ENCODE results near the gene SEMA4B. TPM values are rescaled to one million over a fixed set of nuclear protein-coding genes. Genes with fewer than 3 reads are reported as not detected.

The SEMA4B gene
- total and polyA plus RNA-seq, 2 experiments from 2014 or later = 16.7 to 48.2 TPM

DNA sequence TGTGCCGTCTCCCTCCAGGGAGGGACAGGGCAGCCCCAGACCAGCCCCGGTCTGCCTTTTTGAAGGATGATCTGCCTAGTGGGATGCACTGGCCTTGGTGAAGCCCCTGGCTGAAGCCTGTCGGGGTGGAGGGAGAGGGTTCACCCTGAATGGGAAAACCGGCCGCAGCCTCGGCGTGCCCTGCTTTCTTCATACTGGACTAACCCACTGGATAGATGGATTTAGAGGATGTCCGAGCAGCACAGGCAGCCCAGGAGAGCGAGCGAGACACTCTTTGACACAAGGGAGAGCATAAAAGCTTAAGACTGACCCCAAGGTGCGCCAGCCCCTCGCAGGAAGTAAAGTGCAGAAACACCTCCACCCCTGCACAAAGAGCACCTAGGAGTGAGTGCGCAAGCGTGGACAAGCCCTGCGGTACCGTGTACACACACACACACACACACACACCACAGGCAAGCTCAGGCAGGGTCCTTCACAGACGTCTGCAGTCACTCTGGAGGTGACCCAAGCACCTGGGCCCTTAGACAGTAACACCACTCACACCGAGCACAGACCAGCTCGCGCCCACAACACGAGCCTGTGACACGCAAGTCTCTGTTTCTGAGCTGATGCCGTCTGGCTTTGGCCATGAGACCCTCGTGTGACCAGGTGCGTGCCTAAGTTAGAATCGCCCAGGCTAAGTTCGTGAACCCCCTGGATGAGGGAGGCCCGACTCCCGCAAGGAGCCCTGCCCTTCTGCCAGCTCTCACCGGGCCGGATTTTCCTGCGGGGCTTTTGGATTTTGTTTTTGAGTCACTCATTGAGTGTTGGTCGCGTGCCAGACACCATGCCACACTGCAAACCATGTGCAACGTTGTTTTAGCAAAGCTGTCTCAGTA, 11.3 kb downstream of the SEMA4B start (continued):
- TF ChIP-seq STAT1 (IDR thresholded peaks at IDR 0.05; ENCODE audit: unreplicated experiment) = no peak
- TF ChIP-seq, protein P1, sequence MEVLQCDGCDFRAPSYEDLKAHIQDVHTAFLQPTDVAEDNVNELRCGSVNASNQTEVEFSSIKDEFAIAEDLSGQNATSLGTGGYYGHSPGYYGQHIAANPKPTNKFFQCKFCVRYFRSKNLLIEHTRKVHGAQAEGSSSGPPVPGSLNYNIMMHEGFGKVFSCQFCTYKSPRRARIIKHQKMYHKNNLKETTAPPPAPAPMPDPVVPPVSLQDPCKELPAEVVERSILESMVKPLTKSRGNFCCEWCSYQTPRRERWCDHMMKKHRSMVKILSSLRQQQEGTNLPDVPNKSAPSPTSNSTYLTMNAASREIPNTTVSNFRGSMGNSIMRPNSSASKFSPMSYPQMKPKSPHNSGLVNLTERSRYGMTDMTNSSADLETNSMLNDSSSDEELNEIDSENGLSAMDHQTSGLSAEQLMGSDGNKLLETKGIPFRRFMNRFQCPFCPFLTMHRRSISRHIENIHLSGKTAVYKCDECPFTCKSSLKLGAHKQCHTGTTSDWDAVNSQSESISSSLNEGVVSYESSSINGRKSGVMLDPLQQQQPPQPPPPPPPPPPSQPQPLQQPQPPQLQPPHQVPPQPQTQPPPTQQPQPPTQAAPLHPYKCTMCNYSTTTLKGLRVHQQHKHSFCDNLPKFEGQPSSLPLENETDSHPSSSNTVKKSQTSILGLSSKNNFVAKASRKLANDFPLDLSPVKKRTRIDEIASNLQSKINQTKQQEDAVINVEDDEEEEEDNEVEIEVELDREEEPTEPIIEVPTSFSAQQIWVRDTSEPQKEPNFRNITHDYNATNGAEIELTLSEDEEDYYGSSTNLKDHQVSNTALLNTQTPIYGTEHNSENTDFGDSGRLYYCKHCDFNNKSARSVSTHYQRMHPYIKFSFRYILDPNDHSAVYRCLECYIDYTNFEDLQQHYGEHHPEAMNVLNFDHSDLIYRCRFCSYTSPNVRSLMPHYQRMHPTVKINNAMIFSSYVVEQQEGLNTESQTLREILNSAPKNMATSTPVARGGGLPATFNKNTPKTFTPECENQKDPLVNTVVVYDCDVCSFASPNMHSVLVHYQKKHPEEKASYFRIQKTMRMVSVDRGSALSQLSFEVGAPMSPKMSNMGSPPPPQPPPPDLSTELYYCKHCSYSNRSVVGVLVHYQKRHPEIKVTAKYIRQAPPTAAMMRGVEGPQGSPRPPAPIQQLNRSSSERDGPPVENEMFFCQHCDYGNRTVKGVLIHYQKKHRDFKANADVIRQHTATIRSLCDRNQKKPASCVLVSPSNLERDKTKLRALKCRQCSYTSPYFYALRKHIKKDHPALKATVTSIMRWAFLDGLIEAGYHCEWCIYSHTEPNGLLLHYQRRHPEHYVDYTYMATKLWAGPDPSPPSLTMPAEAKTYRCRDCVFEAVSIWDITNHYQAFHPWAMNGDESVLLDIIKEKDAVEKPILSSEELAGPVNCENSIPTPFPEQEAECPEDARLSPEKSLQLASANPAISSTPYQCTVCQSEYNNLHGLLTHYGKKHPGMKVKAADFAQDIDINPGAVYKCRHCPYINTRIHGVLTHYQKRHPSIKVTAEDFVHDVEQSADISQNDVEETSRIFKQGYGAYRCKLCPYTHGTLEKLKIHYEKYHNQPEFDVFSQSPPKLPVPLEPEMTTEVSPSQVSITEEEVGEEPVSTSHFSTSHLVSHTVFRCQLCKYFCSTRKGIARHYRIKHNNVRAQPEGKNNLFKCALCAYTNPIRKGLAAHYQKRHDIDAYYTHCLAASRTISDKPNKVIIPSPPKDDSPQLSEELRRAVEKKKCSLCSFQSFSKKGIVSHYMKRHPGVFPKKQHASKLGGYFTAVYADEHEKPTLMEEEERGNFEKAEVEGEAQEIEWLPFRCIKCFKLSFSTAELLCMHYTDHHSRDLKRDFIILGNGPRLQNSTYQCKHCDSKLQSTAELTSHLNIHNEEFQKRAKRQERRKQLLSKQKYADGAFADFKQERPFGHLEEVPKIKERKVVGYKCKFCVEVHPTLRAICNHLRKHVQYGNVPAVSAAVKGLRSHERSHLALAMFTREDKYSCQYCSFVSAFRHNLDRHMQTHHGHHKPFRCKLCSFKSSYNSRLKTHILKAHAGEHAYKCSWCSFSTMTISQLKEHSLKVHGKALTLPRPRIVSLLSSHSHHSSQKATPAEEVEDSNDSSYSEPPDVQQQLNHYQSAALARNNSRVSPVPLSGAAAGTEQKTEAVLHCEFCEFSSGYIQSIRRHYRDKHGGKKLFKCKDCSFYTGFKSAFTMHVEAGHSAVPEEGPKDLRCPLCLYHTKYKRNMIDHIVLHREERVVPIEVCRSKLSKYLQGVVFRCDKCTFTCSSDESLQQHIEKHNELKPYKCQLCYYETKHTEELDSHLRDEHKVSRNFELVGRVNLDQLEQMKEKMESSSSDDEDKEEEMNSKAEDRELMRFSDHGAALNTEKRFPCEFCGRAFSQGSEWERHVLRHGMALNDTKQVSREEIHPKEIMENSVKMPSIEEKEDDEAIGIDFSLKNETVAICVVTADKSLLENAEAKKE (CRISPR knock-in tag; IDR thresholded peaks at IDR 0.05) = no peak
- no peak for TF ChIP-seq EZH2phosphoT487 (IDR thresholded peaks at IDR 0.05; ENCODE audit: unreplicated experiment)
- no peak for TF ChIP-seq ZNF331 (CRISPR knock-in tag; IDR thresholded peaks at IDR 0.05; ENCODE audit: low read depth)
- no peak for TF ChIP-seq ZNF114 (CRISPR knock-in tag; IDR thresholded peaks at IDR 0.05)
- no peak for TF ChIP-seq EZH2 (IDR thresholded peaks at IDR 0.05; ENCODE audit: low read depth, unreplicated experiment)

DNA sequence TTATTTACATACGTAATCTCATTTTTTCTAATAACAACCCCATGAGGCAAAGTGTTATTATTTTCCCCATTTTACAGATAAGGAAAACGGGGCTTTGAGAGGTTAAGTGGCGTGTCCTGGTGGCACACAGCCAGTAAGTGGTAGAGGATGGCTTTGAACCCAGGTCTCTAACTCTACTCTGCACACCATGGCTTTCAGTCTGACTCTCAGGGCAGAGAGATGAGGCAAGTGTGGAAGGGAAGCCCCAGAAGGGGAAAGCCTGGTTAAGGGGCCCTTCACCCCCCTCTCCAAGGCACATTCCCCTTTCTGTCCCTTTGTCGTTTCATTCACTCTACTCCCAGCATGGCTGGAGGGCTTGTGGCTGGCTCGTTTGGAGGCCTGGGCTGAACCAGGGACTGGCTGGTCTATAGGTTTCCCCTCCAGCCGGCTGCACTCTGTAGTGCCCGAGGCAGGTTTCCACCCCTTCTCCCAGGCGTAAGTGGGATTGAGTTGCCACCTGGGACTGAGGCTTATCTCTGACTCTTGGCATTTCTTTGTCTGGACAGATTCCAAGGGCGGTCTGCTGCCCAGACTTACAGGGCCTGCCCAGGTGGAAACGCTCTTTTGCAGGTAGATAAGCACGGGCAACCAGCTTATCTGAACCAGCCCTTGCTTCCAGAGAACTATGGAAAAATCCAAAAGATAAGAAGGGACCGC, 12.1 kb downstream of the SEMA4B start:
- Histone ChIP-seq H3K4me3 (no peak overlapping the region), H2AFZ (no peak overlapping the region), H3K4me2 (no peak overlapping the region), H3K27me3 (ENCODE audit: insufficient read depth) (no peaks in the 10 kb centered on the region), H3F3A (replicated peaks; ENCODE audit: low read depth) (no peaks in the 10 kb centered on the region), H4K20me1 (replicated peaks; ENCODE audit: insufficient read depth) (peaks cover 13% of the 10 kb centered on the region), H3K79me2 (replicated peaks; ENCODE audit: insufficient read depth) (peaks cover 31% of the 10 kb centered on the region), H3K4me1 (ENCODE audit: insufficient read depth) (no peaks in the 10 kb centered on the region), H3K9me2 (ENCODE audit: insufficient read depth) (no peaks in the 10 kb centered on the region), H3K27ac (ENCODE audit: low read depth) (peak overlapping the region; percentile 78), H3K36me3 (ENCODE audit: insufficient read depth) (0 out of 2 replicates have a peak, but pooled peaks cover 3% of the 10 kb centered on the region)
- ATAC-seq (peak; percentile 30), DNase-seq (ENCODE audit: low spot score) (no peak)
- Mint-ChIP-seq H3K36me3 (ENCODE audit: low read depth) (peaks cover 6% of the 10 kb centered on the region; the same call in 2 of the 3 replicates), H3K4me3 (no peak overlapping the region), H3K4me1 (peaks cover 16% of the 10 kb centered on the region), H3K9me3 (no peaks in the 10 kb centered on the region), H3K27me3 (ENCODE audit: insufficient read depth, low read depth, poor library complexity) (peaks cover 13% of the 10 kb centered on the region), H3K27ac (peak overlapping the region; percentile 52; the same call in 1 of the 2 replicates)
- TF ChIP-seq, protein P2, sequence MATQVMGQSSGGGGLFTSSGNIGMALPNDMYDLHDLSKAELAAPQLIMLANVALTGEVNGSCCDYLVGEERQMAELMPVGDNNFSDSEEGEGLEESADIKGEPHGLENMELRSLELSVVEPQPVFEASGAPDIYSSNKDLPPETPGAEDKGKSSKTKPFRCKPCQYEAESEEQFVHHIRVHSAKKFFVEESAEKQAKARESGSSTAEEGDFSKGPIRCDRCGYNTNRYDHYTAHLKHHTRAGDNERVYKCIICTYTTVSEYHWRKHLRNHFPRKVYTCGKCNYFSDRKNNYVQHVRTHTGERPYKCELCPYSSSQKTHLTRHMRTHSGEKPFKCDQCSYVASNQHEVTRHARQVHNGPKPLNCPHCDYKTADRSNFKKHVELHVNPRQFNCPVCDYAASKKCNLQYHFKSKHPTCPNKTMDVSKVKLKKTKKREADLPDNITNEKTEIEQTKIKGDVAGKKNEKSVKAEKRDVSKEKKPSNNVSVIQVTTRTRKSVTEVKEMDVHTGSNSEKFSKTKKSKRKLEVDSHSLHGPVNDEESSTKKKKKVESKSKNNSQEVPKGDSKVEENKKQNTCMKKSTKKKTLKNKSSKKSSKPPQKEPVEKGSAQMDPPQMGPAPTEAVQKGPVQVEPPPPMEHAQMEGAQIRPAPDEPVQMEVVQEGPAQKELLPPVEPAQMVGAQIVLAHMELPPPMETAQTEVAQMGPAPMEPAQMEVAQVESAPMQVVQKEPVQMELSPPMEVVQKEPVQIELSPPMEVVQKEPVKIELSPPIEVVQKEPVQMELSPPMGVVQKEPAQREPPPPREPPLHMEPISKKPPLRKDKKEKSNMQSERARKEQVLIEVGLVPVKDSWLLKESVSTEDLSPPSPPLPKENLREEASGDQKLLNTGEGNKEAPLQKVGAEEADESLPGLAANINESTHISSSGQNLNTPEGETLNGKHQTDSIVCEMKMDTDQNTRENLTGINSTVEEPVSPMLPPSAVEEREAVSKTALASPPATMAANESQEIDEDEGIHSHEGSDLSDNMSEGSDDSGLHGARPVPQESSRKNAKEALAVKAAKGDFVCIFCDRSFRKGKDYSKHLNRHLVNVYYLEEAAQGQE (IDR thresholded peaks at IDR 0.05; ENCODE audit: unreplicated experiment) = no peak
- no peak for TF ChIP-seq POLR2AphosphoS5 (IDR thresholded peaks at IDR 0.05; ENCODE audit: low read depth)

Measured in GM23338 (cell line).